A549 (cell line): Measurements from ENCODE around the gene TMEM225B. TPM values are rescaled to one million over a fixed set of nuclear protein-coding genes. Genes with fewer than 3 reads are reported as not detected.

Experiments
- ATAC-seq, 2 experiments: fragments of 200-7000 bp in 1 of 2; fragments of >200 bp in 1 of 2; cut with Nextera tagmentation in 1 of 2; cut with Tn5 transposase in 1 of 2; 3 replicates each; pipeline versions ENCODE4 v1.8.0 to v1.9.1; 2018 to 2020; ENCODE audit warnings: mild to moderate bottlenecking in 1 of 2, moderate library complexity in 1 of 2
- CTCF ChIA-PET: fragments of 300-600 bp; sonication (Branson Sonifier 250); formaldehyde crosslinking; extraction: SDS; loops from one replicate; lab custom pipeline; 2021; ENCODE audit warnings: antibody characterized with exemption, inconsistent platforms; lab: Yijun Ruan, JAX
- POLR2A ChIA-PET: fragments of 350-600 bp; formaldehyde crosslinking; extraction: SDS; loops from one replicate; lab custom pipeline; 2021; ENCODE audit warnings: antibody characterized with exemption, inconsistent platforms; lab: Yijun Ruan, JAX
- DNase-seq, 2 experiments: peaks; one replicate each; pipeline versions ENCODE4 v3.0.0 to v3.0.0-alpha.2; 2011 to 2016; ENCODE audit warnings: low read depth in 1 of 2, low spot score in 1 of 2
- FAIRE-seq: peaks from 2 replicates; lab custom pipeline; 2011; peaks lifted over from hg19 to GRCh38; lab: Jason Lieb, UNC
- H3K27ac ChIP-seq, 2 experiments: fragments of >200 bp; sonication (Bioruptor Twin); formaldehyde crosslinking; 3 replicates each; pipeline ENCODE4 v1.5.1; 2016 to 2017
- H3K4me1 ChIP-seq: fragments of >200 bp; sonication (Bioruptor Twin); formaldehyde crosslinking; 3 replicates; pipeline ENCODE4 v1.6.1; 2016
- H3K4me2 ChIP-seq: fragments of >200 bp; sonication (Bioruptor Twin); formaldehyde crosslinking; 3 replicates; pipeline ENCODE4 v1.6.1; 2016
- H3K4me3 ChIP-seq: fragments of >200 bp; sonication (Bioruptor Twin); formaldehyde crosslinking; 3 replicates; pipeline ENCODE4 v1.5.1; 2016
- H3K9me3 ChIP-seq: fragments of >200 bp; sonication (Bioruptor Twin); formaldehyde crosslinking; 3 replicates; pipeline ENCODE4 v1.6.1; 2016
- BHLHE40 ChIP-seq: IDR thresholded peaks from 2 replicates; pipeline ENCODE4 v1.6.1; 2012; ENCODE audit warnings: low read depth, low read length, inconsistent platforms
- CBX2 ChIP-seq: fragments of 200-600 bp; sonication (generic); IDR thresholded peaks from 2 replicates; pipeline ENCODE4 v1.6.1; 2016; ENCODE audit warnings: low read depth, mild to moderate bottlenecking, borderline replicate concordance
- CTCF ChIP-seq: fragments of >200 bp; sonication (Bioruptor Twin); formaldehyde crosslinking; IDR thresholded peaks from 3 replicates; pipeline ENCODE4 v1.5.1; 2016
- E2F6 ChIP-seq: IDR thresholded peaks from 2 replicates; pipeline ENCODE4 v1.6.1; 2012; ENCODE audit warnings: low read depth, borderline replicate concordance
- EHMT2 ChIP-seq: fragments of 200-600 bp; sonication (generic); IDR thresholded peaks from 2 replicates; pipeline ENCODE4 v1.6.1; 2016; ENCODE audit warnings: antibody characterized with exemption, low read depth, mild to moderate bottlenecking, moderate library complexity
- ELK1 ChIP-seq: fragments of 150-350 bp; IDR thresholded peaks from 2 replicates; pipeline ENCODE4 v1.6.1; 2014; ENCODE audit warnings: low read depth, mild to moderate bottlenecking, low read length
- EP300 ChIP-seq, 2 experiments: fragments of >200 bp; sonication (Bioruptor Twin); formaldehyde crosslinking; IDR thresholded peaks; 2 replicates in 1 of 2; 3 replicates in 1 of 2; pipeline ENCODE4 v1.6.1; 2016 to 2017
- ESRRA ChIP-seq: fragments of 150-350 bp; IDR thresholded peaks from 2 replicates; pipeline ENCODE4 v1.6.1; 2014; ENCODE audit warnings: mild to moderate bottlenecking, low read length, borderline replicate concordance
- FOXS1 ChIP-seq: fragments of 250-450 bp; sonication (Bioruptor Pico); IDR thresholded peaks from 2 replicates; pipeline ENCODE4 v1.5.0; 2020; ENCODE audit warnings: mild to moderate bottlenecking, moderate library complexity
- HDAC2 ChIP-seq: fragments of 200-600 bp; sonication (generic); IDR thresholded peaks from 2 replicates; pipeline ENCODE4 v1.6.1; 2016
- HES2 ChIP-seq: fragments of >200 bp; sonication (Bioruptor Twin); formaldehyde crosslinking; IDR thresholded peaks from 2 replicates; pipeline ENCODE4 v1.6.1; 2016
- HEYL ChIP-seq: fragments of 250-450 bp; sonication (Bioruptor Pico); IDR thresholded peaks from 2 replicates; pipeline ENCODE4 v1.8.0; 2021; ENCODE audit warnings: mild to moderate bottlenecking, moderate library complexity
- HMGXB4 ChIP-seq: fragments of 250-450 bp; sonication (Bioruptor Pico); IDR thresholded peaks from 2 replicates; pipeline ENCODE4 v1.5.0; 2021; ENCODE audit warnings: mild to moderate bottlenecking, moderate library complexity, borderline replicate concordance
- HOXB13 ChIP-seq: fragments of 250-450 bp; sonication (Bioruptor Pico); IDR thresholded peaks from 2 replicates; pipeline ENCODE4 v1.5.0; 2020; ENCODE audit warnings: low read depth, mild to moderate bottlenecking, moderate library complexity
- JUNB ChIP-seq: fragments of >200 bp; sonication (Bioruptor Twin); formaldehyde crosslinking; IDR thresholded peaks from 2 replicates; pipeline ENCODE4 v1.6.1; 2016
- MAX ChIP-seq: IDR thresholded peaks from 2 replicates; pipeline ENCODE4 v1.6.1; 2012
- NFE2L2 ChIP-seq: fragments of 150-350 bp; conservative IDR thresholded peaks from 2 replicates; pipeline ENCODE4 v1.6.1; 2014; ENCODE audit warnings: low read length
- REST ChIP-seq: fragments of 200-600 bp; sonication (generic); IDR thresholded peaks from 2 replicates; pipeline ENCODE4 v1.6.1; 2016; ENCODE audit warnings: antibody characterized with exemption, mild to moderate bottlenecking, moderate library complexity
- RFX5 ChIP-seq: fragments of 450-650 bp; IDR thresholded peaks from 2 replicates; pipeline ENCODE4 v1.7.1; 2014; ENCODE audit warnings: antibody characterized with exemption, mild to moderate bottlenecking, moderate library complexity
- SMC3 ChIP-seq: fragments of >200 bp; sonication (Bioruptor Twin); formaldehyde crosslinking; IDR thresholded peaks from 3 replicates; pipeline ENCODE4 v1.6.1; 2018; ENCODE audit warnings: inconsistent platforms
- TFCP2L1 ChIP-seq: fragments of 250-450 bp; sonication (Bioruptor Pico); IDR thresholded peaks from 2 replicates; pipeline ENCODE4 v1.5.0; 2021; ENCODE audit warnings: mild to moderate bottlenecking
- TP53 ChIP-seq: fragments of 250-450 bp; sonication (Bioruptor Pico); IDR thresholded peaks from 2 replicates; pipeline ENCODE4 v1.5.0; 2021; ENCODE audit warnings: mild to moderate bottlenecking, moderate library complexity
- ZNF302 ChIP-seq: fragments of 250-450 bp; sonication (Bioruptor Pico); IDR thresholded peaks from 2 replicates; pipeline ENCODE4 v1.9.0; 2021; ENCODE audit warnings: inconsistent platforms, mild to moderate bottlenecking, moderate library complexity
- ZSCAN20 ChIP-seq: fragments of 250-450 bp; sonication (Bioruptor Pico); IDR thresholded peaks from 2 replicates; pipeline ENCODE4 v1.8.0; 2022; ENCODE audit warnings: mild to moderate bottlenecking, moderate library complexity
- WGBS: methylation state at CpG from one replicate; pipeline ENCODE4 v1.1.6; 2017; ENCODE audit errors: missing lambda C conversion rate; 5-methylcytosine and 5-hydroxymethylcytosine counted together
- polyA plus RNA-seq, 4 experiments: library from polyadenylated mRNA; depleted of rRNA in 3 of 4; stranded (reverse); fragments of >200 nt; fragmentation: RNase III in 1 of 4; extraction: RNeasy Plus Mini Kit Qiagen cat#74134 plus additional on column Dnase treatment in 1 of 4; gene quantifications; 2 replicates in 3 of 4; 3 replicates in 1 of 4; pipeline ENCODE4 v1.2.3, GENCODE V29; 2011 to 2017

The TMEM225B gene
- polyA plus RNA-seq, 2 of the 4 experiments (the other 2 are of a cell fraction) = 0.59 to 5.4 TPM

- no peak overlapping the region for H3K27ac ChIP-seq
- no peaks in the 10 kb centered on the region for H3K4me1 ChIP-seq
- ATAC-seq (no peak), FAIRE-seq (no peak), DNase-seq (no peak)
- ChIA-PET CTCF (interaction anchor here (1.9 kb wide), 1 partner anchor 9 kb away, joined by 9 read pairs; no protein-coding TSS in a partner anchor), POLR2A (no interaction called here)
- 83% methylated on average over 5 of the region's 5 CpGs for WGBS
- no peaks in the 10 kb centered on the region for H3K9me3 ChIP-seq
- no peak overlapping the region for H3K4me2 ChIP-seq
- TF ChIP-seq REST (no peak), HOXB13 (CRISPR knock-in tag) (no peak), MAX (no peak), HMGXB4 (no peak), HEYL (no peak), JUNB (no peak), ELK1 (no peak), NFE2L2 (no peak), E2F6 (no peak), TFCP2L1 (CRISPR knock-in tag) (no peak), SMC3 (no peak), EHMT2 (no peak), RFX5 (no peak)
- TF ChIP-seq, all 56 proteins: peak for 0
- no peak overlapping the region for H3K4me3 ChIP-seq
Observed at GRCh38 chr7:99625321-99625720, 27.3 kb downstream of the TMEM225B start.

- no peak overlapping the region for H3K4me2 ChIP-seq
- no peak overlapping the region for H3K4me3 ChIP-seq
- H3K27ac ChIP-seq = no peak overlapping the region
- ATAC-seq (no peak; a peak in 1 of 6 replicates), FAIRE-seq (no peak), DNase-seq (no peak)
- no peaks in the 10 kb centered on the region for H3K9me3 ChIP-seq
- no peaks in the 10 kb centered on the region for H3K4me1 ChIP-seq
- 92% methylated on average over 4 of the region's 4 CpGs for WGBS
- POLR2A ChIA-PET = no interaction called here
- CTCF ChIA-PET = interaction anchor here (2.0 kb wide), 1 partner anchor 10 kb away, joined by 4 read pairs; no protein-coding TSS in a partner anchor
- TF ChIP-seq HMGXB4 (no peak), ZSCAN20 (CRISPR knock-in tag) (no peak), ESRRA (no peak), HDAC2 (no peak), TP53 (CRISPR knock-in tag) (no peak), CTCF (no peak), HES2 (no peak), FOXS1 (CRISPR knock-in tag) (no peak), TFCP2L1 (CRISPR knock-in tag) (no peak), ZNF302 (no peak), ELK1 (no peak), CBX2 (no peak), BHLHE40 (no peak), EHMT2 (no peak), EP300 (IDR thresholded peaks at IDR 0.05) (no peak)
Observed at GRCh38 chr7:99625961-99626360, 27.9 kb downstream of the TMEM225B start.
